ENCODE data around the gene SPPL2A. TPM values are rescaled to one million over a fixed set of nuclear protein-coding genes. Genes with fewer than 3 reads are reported as not detected.

The SPPL2A gene
- total RNA-seq, 1 experiment from 2014 or later: 61.0 TPM

DNA sequence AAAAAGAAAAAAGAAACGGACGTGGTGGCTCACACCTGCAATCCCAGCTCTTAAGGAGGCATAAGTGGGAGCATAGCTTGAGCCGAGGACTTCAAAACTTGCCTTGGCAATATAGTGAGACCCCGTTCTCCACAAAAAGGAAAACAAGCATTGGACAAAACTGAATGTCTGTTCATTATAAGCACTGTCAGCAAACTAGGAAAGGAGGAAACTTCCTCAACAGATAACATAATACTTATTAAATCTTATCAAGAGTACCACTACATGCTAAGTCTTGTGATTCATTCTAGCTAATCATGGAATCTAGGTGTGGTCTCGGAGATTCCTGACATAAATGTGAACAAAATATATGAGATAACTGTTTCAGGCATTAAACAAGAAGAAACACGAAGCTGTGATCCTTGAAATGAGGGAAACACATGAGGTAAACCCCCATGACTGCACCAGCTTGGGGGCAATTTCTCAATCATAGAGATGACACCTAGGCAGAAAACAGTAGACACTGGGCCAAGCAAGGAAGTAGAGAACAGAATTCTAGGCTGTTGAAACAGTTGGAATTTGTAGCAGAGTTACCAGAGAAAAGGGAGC lies 112.3 kb downstream of the SPPL2A start:
- ATAC-seq: no peak
- CTCF ChIA-PET: no interaction called here
- DNase-seq (ENCODE audit: low read depth, low spot score): no peak
- Histone ChIP-seq H3K27me3 (ENCODE audit: insufficient read depth, low read length) (no peaks in the 10 kb centered on the region), H3K4me1 (ENCODE audit: control insufficient read depth in 1 of 2, insufficient read depth in 2 of 2, low read length in 2 of 2) (no peaks in the 10 kb centered on the region), H3K27ac (ENCODE audit: low read depth, low read length) (no peak overlapping the region), H3K4me2 (ENCODE audit: low read length) (no peak overlapping the region), H3K36me3 (ENCODE audit: control insufficient read depth in 1 of 2, insufficient read depth in 2 of 2, low read length in 2 of 2) (peaks cover 16 to 25% of the 10 kb centered on the region in 2 experiments; a peak in 3 of 4 replicates), H3K79me2 (ENCODE audit: insufficient read depth, low read length) (peaks cover 16% of the 10 kb centered on the region; the same call in 1 of the 2 replicates), H3K9ac (ENCODE audit: low read length) (no peak overlapping the region), H2AFZ (ENCODE audit: low read depth, low read length, poor library complexity, severe bottlenecking) (no peak overlapping the region), H4K20me1 (ENCODE audit: insufficient read depth) (no peaks in the 10 kb centered on the region), H3K4me3 (replicated peaks in 1 of 2; ENCODE audit: low read depth in 1 of 2, low read length in 2 of 2) (no peak overlapping the region), H3K9me2 (ENCODE audit: insufficient read depth) (no peaks in the 10 kb centered on the region), H3K9me3 (ENCODE audit: control insufficient read depth in 1 of 2, insufficient read depth in 1 of 2, low read depth in 1 of 2, low read length in 2 of 2) (no peaks in the 10 kb centered on the region)
- BruUV-seq (replicated peaks): no TSS peak
- intact Hi-C loops (cut with micrococcal nuclease): no loop called here
- POLR2A ChIA-PET: no interaction called here
- RAD21 ChIA-PET (ENCODE audit: low non-redundant PET in 1 of 2, low total read pairs in 2 of 2, uncharacterized antibody in 2 of 2, unreplicated experiment in 2 of 2): no interaction called here
- TF ChIP-seq YY1 (IDR thresholded peaks at IDR 0.05; ENCODE audit: extremely low read depth, insufficient replicate concordance, low read depth, low read length) (no peak), SP1 (IDR thresholded peaks at IDR 0.05; ENCODE audit: low read depth) (no peak), SRF (IDR thresholded peaks at IDR 0.05; ENCODE audit: low read depth) (no peak), CBX3 (IDR thresholded peaks at IDR 0.05; ENCODE audit: low read depth) (no peak), CEBPB (IDR thresholded peaks at IDR 0.05; ENCODE audit: low read depth) (no peak), JUND (IDR thresholded peaks at IDR 0.05) (no peak), TCF7L2 (IDR thresholded peaks at IDR 0.05; ENCODE audit: borderline replicate concordance, extremely low read depth, insufficient read depth, insufficient read length) (no peak), EGR1 (IDR thresholded peaks at IDR 0.05; ENCODE audit: low read depth) (no peak), RAD21 (IDR thresholded peaks at IDR 0.05; ENCODE audit: low read depth) (no peak), ELF1 (IDR thresholded peaks at IDR 0.05; ENCODE audit: borderline replicate concordance, low read depth) (no peak), POLR2AphosphoS5 (IDR thresholded peaks at IDR 0.05; ENCODE audit: low read depth, low read length) (no peak), ZNF274 (IDR thresholded peaks at IDR 0.05; ENCODE audit: low read depth, low read length) (no peak), EZH2phosphoT487 (IDR thresholded peaks at IDR 0.05; ENCODE audit: borderline replicate concordance) (no peak), SIN3A (IDR thresholded peaks at IDR 0.05; ENCODE audit: low read depth) (no peak)
- TF ChIP-seq, protein P1, sequence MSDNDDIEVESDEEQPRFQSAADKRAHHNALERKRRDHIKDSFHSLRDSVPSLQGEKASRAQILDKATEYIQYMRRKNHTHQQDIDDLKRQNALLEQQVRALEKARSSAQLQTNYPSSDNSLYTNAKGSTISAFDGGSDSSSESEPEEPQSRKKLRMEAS (IDR thresholded peaks at IDR 0.05): no peak
- TF ChIP-seq, protein P2, sequence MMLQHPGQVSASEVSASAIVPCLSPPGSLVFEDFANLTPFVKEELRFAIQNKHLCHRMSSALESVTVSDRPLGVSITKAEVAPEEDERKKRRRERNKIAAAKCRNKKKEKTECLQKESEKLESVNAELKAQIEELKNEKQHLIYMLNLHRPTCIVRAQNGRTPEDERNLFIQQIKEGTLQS (IDR thresholded peaks at IDR 0.05): no peak
- TF ChIP-seq, protein P3, sequence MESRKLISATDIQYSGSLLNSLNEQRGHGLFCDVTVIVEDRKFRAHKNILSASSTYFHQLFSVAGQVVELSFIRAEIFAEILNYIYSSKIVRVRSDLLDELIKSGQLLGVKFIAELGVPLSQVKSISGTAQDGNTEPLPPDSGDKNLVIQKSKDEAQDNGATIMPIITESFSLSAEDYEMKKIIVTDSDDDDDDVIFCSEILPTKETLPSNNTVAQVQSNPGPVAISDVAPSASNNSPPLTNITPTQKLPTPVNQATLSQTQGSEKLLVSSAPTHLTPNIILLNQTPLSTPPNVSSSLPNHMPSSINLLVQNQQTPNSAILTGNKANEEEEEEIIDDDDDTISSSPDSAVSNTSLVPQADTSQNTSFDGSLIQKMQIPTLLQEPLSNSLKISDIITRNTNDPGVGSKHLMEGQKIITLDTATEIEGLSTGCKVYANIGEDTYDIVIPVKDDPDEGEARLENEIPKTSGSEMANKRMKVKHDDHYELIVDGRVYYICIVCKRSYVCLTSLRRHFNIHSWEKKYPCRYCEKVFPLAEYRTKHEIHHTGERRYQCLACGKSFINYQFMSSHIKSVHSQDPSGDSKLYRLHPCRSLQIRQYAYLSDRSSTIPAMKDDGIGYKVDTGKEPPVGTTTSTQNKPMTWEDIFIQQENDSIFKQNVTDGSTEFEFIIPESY (IDR thresholded peaks at IDR 0.05; ENCODE audit: extremely low read depth, insufficient replicate concordance, low read length): no peak
- TF ChIP-seq, protein P4, sequence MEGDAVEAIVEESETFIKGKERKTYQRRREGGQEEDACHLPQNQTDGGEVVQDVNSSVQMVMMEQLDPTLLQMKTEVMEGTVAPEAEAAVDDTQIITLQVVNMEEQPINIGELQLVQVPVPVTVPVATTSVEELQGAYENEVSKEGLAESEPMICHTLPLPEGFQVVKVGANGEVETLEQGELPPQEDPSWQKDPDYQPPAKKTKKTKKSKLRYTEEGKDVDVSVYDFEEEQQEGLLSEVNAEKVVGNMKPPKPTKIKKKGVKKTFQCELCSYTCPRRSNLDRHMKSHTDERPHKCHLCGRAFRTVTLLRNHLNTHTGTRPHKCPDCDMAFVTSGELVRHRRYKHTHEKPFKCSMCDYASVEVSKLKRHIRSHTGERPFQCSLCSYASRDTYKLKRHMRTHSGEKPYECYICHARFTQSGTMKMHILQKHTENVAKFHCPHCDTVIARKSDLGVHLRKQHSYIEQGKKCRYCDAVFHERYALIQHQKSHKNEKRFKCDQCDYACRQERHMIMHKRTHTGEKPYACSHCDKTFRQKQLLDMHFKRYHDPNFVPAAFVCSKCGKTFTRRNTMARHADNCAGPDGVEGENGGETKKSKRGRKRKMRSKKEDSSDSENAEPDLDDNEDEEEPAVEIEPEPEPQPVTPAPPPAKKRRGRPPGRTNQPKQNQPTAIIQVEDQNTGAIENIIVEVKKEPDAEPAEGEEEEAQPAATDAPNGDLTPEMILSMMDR (IDR thresholded peaks at IDR 0.05 in 2 of 3, conservative IDR thresholded peaks at IDR 0.05 in 1 of 3; ENCODE audit: borderline replicate concordance in 1 of 3, insufficient read depth in 1 of 3, low read depth in 2 of 3, low read length in 2 of 3): no peak

Measured in HCT116 (cell line).